Neural crest cell (in vitro differentiated cells): Measurements from ENCODE around the gene CASZ1. TPM values are rescaled to one million over a fixed set of nuclear protein-coding genes. Genes with fewer than 3 reads are reported as not detected.

ENCODE experiments used
- DNase-seq: peaks from one replicate; pipeline ENCODE4 v3.0.0; 2021; ENCODE audit warnings: low read depth, mixed read lengths, low spot score
- H3K27ac Mint-ChIP-seq: one replicate; pipeline ENCODE4 v1.8.0; 2021; ENCODE audit warnings: mild to moderate bottlenecking, mixed read lengths; ENCODE audit not compliant: unreplicated experiment
- H3K27me3 Mint-ChIP-seq: 2 replicates; pipeline ENCODE4 v1.8.0; 2021; ENCODE audit warnings: low read depth, mild to moderate bottlenecking, mixed read lengths
- H3K36me3 Mint-ChIP-seq: 2 replicates; pipeline ENCODE4 v1.8.0; 2021; ENCODE audit warnings: low read depth, mild to moderate bottlenecking, mixed read lengths
- H3K4me1 Mint-ChIP-seq: 2 replicates; pipeline ENCODE4 v1.8.0; 2021; ENCODE audit warnings: mixed read lengths
- H3K4me3 Mint-ChIP-seq: one replicate; pipeline ENCODE4 v1.8.0; 2021; ENCODE audit warnings: mild to moderate bottlenecking, mixed read lengths
- H3K9me3 Mint-ChIP-seq: 2 replicates; pipeline ENCODE4 v1.8.0; 2021; ENCODE audit warnings: mixed read lengths
- total RNA-seq: library from RNA; stranded (reverse); gene quantifications from 2 replicates; pipeline ENCODE4 v1.2.1, GENCODE V29; 2021
- TF ChIP-seq, protein P1 (sequence below): fragments of 200-600 bp; sonication (generic); conservative IDR thresholded peaks from 2 replicates; pipeline ENCODE4 v1.5.0; 2021; ENCODE audit warnings: antibody characterized with exemption, mild to moderate bottlenecking

Gene CASZ1
- total RNA-seq, 1 donor from 2014 or later, result 2.6 TPM

DNA sequence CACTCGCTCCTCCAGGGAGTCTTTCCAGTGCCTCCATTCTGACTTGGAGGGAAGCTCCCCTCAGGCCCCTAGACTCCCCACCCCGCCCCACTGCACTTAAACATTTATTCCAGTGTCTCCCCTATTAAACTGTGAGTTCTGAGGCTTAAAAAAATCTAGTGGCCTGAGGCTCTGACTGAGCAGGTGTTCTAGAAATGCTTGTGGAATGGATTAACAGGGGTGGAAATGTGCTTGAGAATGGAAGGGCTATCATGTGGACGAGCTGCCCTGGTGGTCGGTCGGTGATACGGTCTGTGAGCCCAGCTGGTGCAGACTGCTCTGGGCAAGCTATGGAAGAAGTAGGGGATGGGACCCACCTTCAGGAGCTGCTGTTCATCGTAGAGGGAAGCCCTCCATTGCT lies 191.5 kb downstream of the CASZ1 start:
- DNase-seq, result no peak
- TF ChIP-seq, protein P1, sequence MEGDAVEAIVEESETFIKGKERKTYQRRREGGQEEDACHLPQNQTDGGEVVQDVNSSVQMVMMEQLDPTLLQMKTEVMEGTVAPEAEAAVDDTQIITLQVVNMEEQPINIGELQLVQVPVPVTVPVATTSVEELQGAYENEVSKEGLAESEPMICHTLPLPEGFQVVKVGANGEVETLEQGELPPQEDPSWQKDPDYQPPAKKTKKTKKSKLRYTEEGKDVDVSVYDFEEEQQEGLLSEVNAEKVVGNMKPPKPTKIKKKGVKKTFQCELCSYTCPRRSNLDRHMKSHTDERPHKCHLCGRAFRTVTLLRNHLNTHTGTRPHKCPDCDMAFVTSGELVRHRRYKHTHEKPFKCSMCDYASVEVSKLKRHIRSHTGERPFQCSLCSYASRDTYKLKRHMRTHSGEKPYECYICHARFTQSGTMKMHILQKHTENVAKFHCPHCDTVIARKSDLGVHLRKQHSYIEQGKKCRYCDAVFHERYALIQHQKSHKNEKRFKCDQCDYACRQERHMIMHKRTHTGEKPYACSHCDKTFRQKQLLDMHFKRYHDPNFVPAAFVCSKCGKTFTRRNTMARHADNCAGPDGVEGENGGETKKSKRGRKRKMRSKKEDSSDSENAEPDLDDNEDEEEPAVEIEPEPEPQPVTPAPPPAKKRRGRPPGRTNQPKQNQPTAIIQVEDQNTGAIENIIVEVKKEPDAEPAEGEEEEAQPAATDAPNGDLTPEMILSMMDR, result no peak
- no peak overlapping the region for H3K27ac Mint-ChIP-seq
- no peaks in the 10 kb centered on the region for H3K27me3 Mint-ChIP-seq
- no peaks in the 10 kb centered on the region for H3K9me3 Mint-ChIP-seq
- H3K36me3 Mint-ChIP-seq, result no peaks in the 10 kb centered on the region
- H3K4me1 Mint-ChIP-seq, result peaks cover 7% of the 10 kb centered on the region
- H3K4me3 Mint-ChIP-seq, result no peak overlapping the region

DNA sequence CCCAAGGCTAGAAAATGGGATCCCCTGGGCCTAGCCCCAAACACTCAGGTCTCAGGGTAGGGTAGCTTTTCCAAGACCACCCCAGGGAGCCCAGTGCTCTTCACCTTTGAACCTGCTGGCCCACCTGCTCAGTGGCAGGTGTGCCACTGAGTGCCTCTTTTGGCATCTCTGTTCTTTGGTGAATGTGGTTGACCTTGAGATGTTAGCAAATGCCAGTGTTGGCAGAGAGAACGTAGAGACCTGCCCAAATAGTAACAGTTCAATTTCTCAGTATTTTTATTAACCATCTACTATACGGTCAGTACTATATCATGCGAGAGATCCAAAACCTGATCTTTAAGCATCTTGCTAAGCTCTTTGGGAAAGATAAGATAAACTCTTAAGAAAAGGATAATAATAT lies 193.5 kb downstream of the CASZ1 start:
- H3K9me3 Mint-ChIP-seq, result no peaks in the 10 kb centered on the region
- H3K36me3 Mint-ChIP-seq, result no peaks in the 10 kb centered on the region
- H3K27me3 Mint-ChIP-seq, result no peaks in the 10 kb centered on the region
- no peak for DNase-seq
- no peak overlapping the region for H3K4me3 Mint-ChIP-seq
- H3K27ac Mint-ChIP-seq, result no peak overlapping the region
- TF ChIP-seq, protein P1, result no peak
- peaks cover 16% of the 10 kb centered on the region for H3K4me1 Mint-ChIP-seq

DNA sequence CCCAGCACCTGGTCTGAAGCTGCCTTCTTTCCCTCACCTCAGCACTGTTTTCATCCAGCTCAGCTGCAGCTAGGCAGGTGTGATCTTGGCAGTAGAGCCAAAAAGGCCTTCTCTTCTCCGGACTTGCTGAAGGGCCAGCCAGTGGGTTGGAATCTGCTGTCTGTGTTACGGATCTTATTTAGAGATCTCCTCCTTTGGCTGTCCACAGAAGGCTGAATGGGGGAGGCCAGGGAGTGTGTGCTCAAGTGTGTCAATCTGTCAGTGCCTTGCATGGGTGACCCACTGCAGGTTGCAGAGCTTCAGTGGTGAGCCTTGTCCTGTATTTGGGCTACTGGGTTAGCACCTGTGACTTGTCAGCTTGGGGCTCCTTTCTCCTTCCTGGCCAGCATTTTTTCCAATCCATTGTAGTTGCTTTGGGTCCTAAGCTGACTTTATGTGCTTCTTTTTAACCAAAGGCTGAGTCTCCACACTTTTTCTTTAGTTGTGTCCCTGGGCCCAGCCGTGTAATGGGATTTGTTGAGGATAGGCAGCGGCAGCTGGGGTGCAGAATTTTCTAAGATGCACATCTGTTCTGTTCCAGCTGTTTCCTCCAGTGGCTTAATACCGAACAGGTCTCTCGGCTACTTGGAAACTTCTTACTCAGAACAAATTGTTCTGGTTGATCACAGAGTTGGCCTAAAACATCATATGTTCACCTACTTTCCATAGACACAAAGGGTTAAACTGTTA lies 194.9 kb downstream of the CASZ1 start:
- H3K9me3 Mint-ChIP-seq, result no peaks in the 10 kb centered on the region
- no peak overlapping the region for H3K4me3 Mint-ChIP-seq
- no peak for DNase-seq
- TF ChIP-seq, protein P1, result no peak
- peaks cover 29% of the 10 kb centered on the region for H3K4me1 Mint-ChIP-seq
- H3K27me3 Mint-ChIP-seq, result no peaks in the 10 kb centered on the region
- H3K27ac Mint-ChIP-seq, result no peak overlapping the region
- no peaks in the 10 kb centered on the region for H3K36me3 Mint-ChIP-seq

DNA sequence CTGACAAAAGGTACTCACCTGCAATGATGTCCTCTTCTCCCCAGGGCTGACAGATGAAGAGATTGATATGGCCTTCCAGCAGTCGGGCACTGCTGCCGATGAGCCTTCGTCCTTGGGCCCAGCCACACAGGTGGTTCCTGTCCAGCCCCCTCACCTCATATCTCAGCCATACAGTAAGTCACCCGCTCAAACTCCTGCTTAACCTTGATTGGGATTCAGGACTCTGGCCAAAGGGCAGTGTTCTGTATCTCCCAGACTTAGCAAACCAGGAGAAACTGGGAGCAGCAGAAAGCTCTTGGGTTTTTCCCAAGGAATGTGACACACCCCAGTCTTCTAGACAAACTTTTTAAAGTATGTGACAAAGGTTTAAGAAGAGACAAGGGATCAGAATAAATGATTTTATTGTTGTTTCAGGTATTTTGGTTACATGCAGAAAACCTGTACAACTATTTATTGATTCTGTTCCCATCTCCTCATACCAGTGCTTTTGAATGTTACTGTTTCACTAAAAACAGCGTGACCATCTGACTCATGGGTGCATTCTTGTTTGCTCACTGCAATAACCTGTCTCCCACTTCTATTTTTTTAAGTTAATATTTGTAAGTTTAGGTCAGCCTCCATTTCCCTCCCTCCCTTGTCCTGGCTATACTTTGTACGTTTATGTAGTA lies 197.1 kb downstream of the CASZ1 start:
- no peak for DNase-seq

DNA sequence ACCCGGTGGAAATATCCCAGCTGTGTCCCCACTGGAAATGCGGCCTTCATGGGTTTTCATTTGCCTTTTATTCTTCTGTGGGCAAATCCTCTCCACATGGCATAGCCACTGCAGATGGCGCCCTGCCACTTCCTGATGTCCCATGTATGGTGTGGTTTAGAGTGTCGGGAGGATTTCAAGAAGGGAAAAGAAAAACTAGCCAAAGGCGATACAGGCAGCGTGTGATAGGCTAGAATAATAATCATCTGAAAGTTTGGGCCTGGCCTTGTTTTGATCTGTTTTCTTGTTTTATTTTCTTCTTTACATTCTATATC lies 198.1 kb downstream of the CASZ1 start:
- no peaks in the 10 kb centered on the region for H3K36me3 Mint-ChIP-seq
- no peak for DNase-seq
- H3K4me1 Mint-ChIP-seq, result peaks cover 48% of the 10 kb centered on the region
- no peaks in the 10 kb centered on the region for H3K9me3 Mint-ChIP-seq
- TF ChIP-seq, protein P1, result no peak
- H3K4me3 Mint-ChIP-seq, result no peak overlapping the region
- H3K27ac Mint-ChIP-seq, result no peak overlapping the region
- H3K27me3 Mint-ChIP-seq, result no peaks in the 10 kb centered on the region

More for the DNA sequence above, 197.1 kb downstream of the CASZ1 start:
- Mint-ChIP-seq H3K4me1 (peaks cover 45% of the 10 kb centered on the region), H3K27me3 (no peaks in the 10 kb centered on the region), H3K27ac (no peak overlapping the region), H3K36me3 (no peaks in the 10 kb centered on the region), H3K4me3 (no peak overlapping the region), H3K9me3 (no peaks in the 10 kb centered on the region)
- TF ChIP-seq, protein P1, result no peak
